ENCODE data around the gene SOD2.
"Not testable (repeated sequence)": the region's sequence is repeated elsewhere in the genome, so short reads cannot be mapped to it uniquely, and the experiment has no call there.

SOD2 gene

GRCh38 chr6:159716247-159717096, 23.4 kb upstream of the SOD2 start:
- Histone ChIP-seq H3K4me3 (ENCODE audit: low read depth, low read length) (no peak overlapping the region), H3K4me1 (ENCODE audit: control insufficient read depth, insufficient read depth, low read length) (no peaks in the 10 kb centered on the region), H3K36me3 (ENCODE audit: control insufficient read depth, insufficient read depth, low read length) (no peaks in the 10 kb centered on the region), H3K27me3 (ENCODE audit: control insufficient read depth, insufficient read depth, low read length) (no peaks in the 10 kb centered on the region), H3K9me3 (ENCODE audit: control insufficient read depth, insufficient read depth, low read depth, low read length) (no peaks in the 10 kb centered on the region), H3K9ac (ENCODE audit: low read length) (no peak overlapping the region), H3K27ac (ENCODE audit: low read depth, low read length) (no peak overlapping the region)

- no peak overlapping the region for H3K9ac ChIP-seq (ENCODE audit: low read length)
- H3K4me1 ChIP-seq (ENCODE audit: control insufficient read depth, insufficient read depth, low read length): no peaks in the 10 kb centered on the region
- no peaks in the 10 kb centered on the region for H3K27me3 ChIP-seq (ENCODE audit: control insufficient read depth, insufficient read depth, low read length)
- no peak overlapping the region for H3K4me3 ChIP-seq (ENCODE audit: low read depth, low read length)
- no peaks in the 10 kb centered on the region for H3K9me3 ChIP-seq (ENCODE audit: control insufficient read depth, insufficient read depth, low read depth, low read length)
- no peaks in the 10 kb centered on the region for H3K36me3 ChIP-seq (ENCODE audit: control insufficient read depth, insufficient read depth, low read length)
- no peak overlapping the region for H3K27ac ChIP-seq (ENCODE audit: low read depth, low read length)
These were observed 22.6 kb upstream of the SOD2 start for GRCh38 chr6:159715605-159716004.

GRCh38 chr6:159715166-159715565, 22.1 kb upstream of the SOD2 start:
- Histone ChIP-seq H3K27ac (ENCODE audit: low read depth, low read length) (no peak overlapping the region), H3K27me3 (ENCODE audit: control insufficient read depth, insufficient read depth, low read length) (no peaks in the 10 kb centered on the region), H3K9me3 (ENCODE audit: control insufficient read depth, insufficient read depth, low read depth, low read length) (no peaks in the 10 kb centered on the region), H3K4me3 (ENCODE audit: low read depth, low read length) (no peak overlapping the region), H3K36me3 (ENCODE audit: control insufficient read depth, insufficient read depth, low read length) (no peaks in the 10 kb centered on the region), H3K9ac (ENCODE audit: low read length) (no peak overlapping the region), H3K4me1 (ENCODE audit: control insufficient read depth, insufficient read depth, low read length) (no peaks in the 10 kb centered on the region)

- Histone ChIP-seq H3K4me1 (ENCODE audit: control insufficient read depth, insufficient read depth, low read length) (no peaks in the 10 kb centered on the region), H3K27ac (ENCODE audit: low read depth, low read length) (no peak overlapping the region), H3K27me3 (ENCODE audit: control insufficient read depth, insufficient read depth, low read length) (no peaks in the 10 kb centered on the region), H3K9ac (ENCODE audit: low read length) (no peak overlapping the region), H3K9me3 (ENCODE audit: control insufficient read depth, insufficient read depth, low read depth, low read length) (no peaks in the 10 kb centered on the region), H3K36me3 (ENCODE audit: control insufficient read depth, insufficient read depth, low read length) (no peaks in the 10 kb centered on the region), H3K4me3 (ENCODE audit: low read depth, low read length) (no peak overlapping the region)
These were observed 21.4 kb upstream of the SOD2 start for GRCh38 chr6:159714404-159714803.

GRCh38 chr6:159713984-159714383, 20.9 kb upstream of the SOD2 start:
- Histone ChIP-seq H3K4me3 (ENCODE audit: low read depth, low read length) (no peak overlapping the region), H3K9ac (ENCODE audit: low read length) (no peak overlapping the region), H3K4me1 (ENCODE audit: control insufficient read depth, insufficient read depth, low read length) (no peaks in the 10 kb centered on the region), H3K27me3 (ENCODE audit: control insufficient read depth, insufficient read depth, low read length) (no peaks in the 10 kb centered on the region), H3K36me3 (ENCODE audit: control insufficient read depth, insufficient read depth, low read length) (no peaks in the 10 kb centered on the region), H3K27ac (ENCODE audit: low read depth, low read length) (no peak overlapping the region), H3K9me3 (ENCODE audit: control insufficient read depth, insufficient read depth, low read depth, low read length) (no peaks in the 10 kb centered on the region)

GRCh38 chr6:159712389-159712788, 19.3 kb upstream of the SOD2 start:
- not testable (repeated sequence) for H3K9me3 ChIP-seq (ENCODE audit: control insufficient read depth, insufficient read depth, low read depth, low read length); H3K27ac ChIP-seq (ENCODE audit: low read depth, low read length); H3K27me3 ChIP-seq (ENCODE audit: control insufficient read depth, insufficient read depth, low read length); H3K9ac ChIP-seq (ENCODE audit: low read length); H3K36me3 ChIP-seq (ENCODE audit: control insufficient read depth, insufficient read depth, low read length); H3K4me3 ChIP-seq (ENCODE audit: low read depth, low read length); H3K4me1 ChIP-seq (ENCODE audit: control insufficient read depth, insufficient read depth, low read length)

- H3K4me3 ChIP-seq (ENCODE audit: low read depth, low read length); H3K27ac ChIP-seq (ENCODE audit: low read depth, low read length): not testable (repeated sequence)
These were observed 17.6 kb upstream of the SOD2 start for GRCh38 chr6:159710603-159711002.

GRCh38 chr6:159701413-159701999, 8.5 kb upstream of the SOD2 start:
- no peaks in the 10 kb centered on the region for H3K36me3 ChIP-seq (ENCODE audit: control insufficient read depth, insufficient read depth, low read length)
- peaks cover 15% of the 10 kb centered on the region for H3K9me3 ChIP-seq (ENCODE audit: control insufficient read depth, insufficient read depth, low read depth, low read length)
- no peak overlapping the region for H3K9ac ChIP-seq (ENCODE audit: low read length)
- H3K4me1 ChIP-seq (ENCODE audit: control insufficient read depth, insufficient read depth, low read length): no peaks in the 10 kb centered on the region
- no peak overlapping the region for H3K27ac ChIP-seq (ENCODE audit: low read depth, low read length)
- H3K27me3 ChIP-seq (ENCODE audit: control insufficient read depth, insufficient read depth, low read length): no peaks in the 10 kb centered on the region
- no peak overlapping the region for H3K4me3 ChIP-seq (ENCODE audit: low read depth, low read length)

More at GRCh38 chr6:159710603-159711002, 17.6 kb upstream of the SOD2 start:
- H3K4me1 ChIP-seq (ENCODE audit: control insufficient read depth, insufficient read depth, low read length); H3K9ac ChIP-seq (ENCODE audit: low read length); H3K9me3 ChIP-seq (ENCODE audit: control insufficient read depth, insufficient read depth, low read depth, low read length); H3K27me3 ChIP-seq (ENCODE audit: control insufficient read depth, insufficient read depth, low read length); H3K36me3 ChIP-seq (ENCODE audit: control insufficient read depth, insufficient read depth, low read length): not testable (repeated sequence)

GRCh38 chr6:159700970-159701369, 7.9 kb upstream of the SOD2 start:
- Histone ChIP-seq H3K36me3 (ENCODE audit: control insufficient read depth, insufficient read depth, low read length) (no peaks in the 10 kb centered on the region), H3K9me3 (ENCODE audit: control insufficient read depth, insufficient read depth, low read depth, low read length) (peaks cover 15% of the 10 kb centered on the region), H3K9ac (ENCODE audit: low read length) (no peak overlapping the region), H3K4me3 (ENCODE audit: low read depth, low read length) (no peak overlapping the region), H3K4me1 (ENCODE audit: control insufficient read depth, insufficient read depth, low read length) (no peaks in the 10 kb centered on the region), H3K27ac (ENCODE audit: low read depth, low read length) (no peak overlapping the region), H3K27me3 (ENCODE audit: control insufficient read depth, insufficient read depth, low read length) (no peaks in the 10 kb centered on the region)

GRCh38 chr6:159695984-159696383, 2.9 kb upstream of the SOD2 start:
- Histone ChIP-seq H3K27me3 (ENCODE audit: control insufficient read depth, insufficient read depth, low read length) (no peaks in the 10 kb centered on the region), H3K27ac (ENCODE audit: low read depth, low read length) (no peak overlapping the region), H3K4me1 (ENCODE audit: control insufficient read depth, insufficient read depth, low read length) (peaks cover 17% of the 10 kb centered on the region), H3K36me3 (ENCODE audit: control insufficient read depth, insufficient read depth, low read length) (no peaks in the 10 kb centered on the region), H3K9me3 (ENCODE audit: control insufficient read depth, insufficient read depth, low read depth, low read length) (no peaks in the 10 kb centered on the region), H3K4me3 (ENCODE audit: low read depth, low read length) (no peak overlapping the region), H3K9ac (ENCODE audit: low read length) (no peak overlapping the region)

GRCh38 chr6:159693894-159694545, 979 bp upstream of the SOD2 start:
- H3K36me3 ChIP-seq (ENCODE audit: control insufficient read depth, insufficient read depth, low read length): peaks cover 8% of the 10 kb centered on the region; the same call in 1 of the 2 replicates
- H3K9ac ChIP-seq (ENCODE audit: low read length): peak overlapping the region; percentile 97
- no peaks in the 10 kb centered on the region for H3K9me3 ChIP-seq (ENCODE audit: control insufficient read depth, insufficient read depth, low read depth, low read length)
- peak overlapping the region; percentile 93 for H3K4me3 ChIP-seq (ENCODE audit: low read depth, low read length)
- H3K27ac ChIP-seq (ENCODE audit: low read depth, low read length): peak overlapping the region; percentile 95
- H3K4me1 ChIP-seq (ENCODE audit: control insufficient read depth, insufficient read depth, low read length): peaks cover 17% of the 10 kb centered on the region
- no peaks in the 10 kb centered on the region for H3K27me3 ChIP-seq (ENCODE audit: control insufficient read depth, insufficient read depth, low read length)
